GM12865 (cell line): ENCODE data around the gene ATRNL1.

Source experiments
- DNase-seq: peaks from one replicate; pipeline ENCODE4 v3.0.0; 2010; ENCODE audit warnings: low read depth
- H3K4me3 ChIP-seq: 2 replicates; pipeline ENCODE4 v1.5.1; 2011; ENCODE audit warnings: mild to moderate bottlenecking, low read depth, low read length, control low read depth
- TF ChIP-seq, protein P1 (sequence below): IDR thresholded peaks from 2 replicates; pipeline ENCODE4 v1.5.1; 2011; ENCODE audit warnings: low read length, control low read depth, low read depth, inconsistent platforms; ENCODE audit not compliant: insufficient read depth; ENCODE audit errors: missing control alignments

The ATRNL1 gene

DNA sequence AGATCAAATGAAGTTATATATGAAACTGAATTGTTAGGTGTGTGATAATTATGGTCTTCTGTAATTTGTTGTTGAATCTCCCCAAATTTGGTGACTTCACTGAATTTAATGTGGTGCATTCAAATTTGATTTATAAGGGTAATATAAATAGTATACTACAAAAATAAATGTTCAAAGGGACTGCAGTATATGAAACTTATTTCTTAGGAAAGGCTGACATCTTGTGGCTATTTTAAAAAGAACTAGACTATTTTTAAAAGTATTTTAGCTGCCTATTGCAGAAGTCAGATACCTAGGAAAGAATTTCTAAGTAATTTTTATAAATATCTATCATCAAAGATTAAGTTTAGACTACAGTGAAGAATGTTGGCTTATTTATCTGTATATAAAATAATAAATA lies 36.6 kb downstream of the ATRNL1 start:
- H3K4me3 ChIP-seq: no peak overlapping the region
- DNase-seq: peak; percentile 28
- TF ChIP-seq, protein P1, sequence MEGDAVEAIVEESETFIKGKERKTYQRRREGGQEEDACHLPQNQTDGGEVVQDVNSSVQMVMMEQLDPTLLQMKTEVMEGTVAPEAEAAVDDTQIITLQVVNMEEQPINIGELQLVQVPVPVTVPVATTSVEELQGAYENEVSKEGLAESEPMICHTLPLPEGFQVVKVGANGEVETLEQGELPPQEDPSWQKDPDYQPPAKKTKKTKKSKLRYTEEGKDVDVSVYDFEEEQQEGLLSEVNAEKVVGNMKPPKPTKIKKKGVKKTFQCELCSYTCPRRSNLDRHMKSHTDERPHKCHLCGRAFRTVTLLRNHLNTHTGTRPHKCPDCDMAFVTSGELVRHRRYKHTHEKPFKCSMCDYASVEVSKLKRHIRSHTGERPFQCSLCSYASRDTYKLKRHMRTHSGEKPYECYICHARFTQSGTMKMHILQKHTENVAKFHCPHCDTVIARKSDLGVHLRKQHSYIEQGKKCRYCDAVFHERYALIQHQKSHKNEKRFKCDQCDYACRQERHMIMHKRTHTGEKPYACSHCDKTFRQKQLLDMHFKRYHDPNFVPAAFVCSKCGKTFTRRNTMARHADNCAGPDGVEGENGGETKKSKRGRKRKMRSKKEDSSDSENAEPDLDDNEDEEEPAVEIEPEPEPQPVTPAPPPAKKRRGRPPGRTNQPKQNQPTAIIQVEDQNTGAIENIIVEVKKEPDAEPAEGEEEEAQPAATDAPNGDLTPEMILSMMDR: peak; percentile 6

DNA sequence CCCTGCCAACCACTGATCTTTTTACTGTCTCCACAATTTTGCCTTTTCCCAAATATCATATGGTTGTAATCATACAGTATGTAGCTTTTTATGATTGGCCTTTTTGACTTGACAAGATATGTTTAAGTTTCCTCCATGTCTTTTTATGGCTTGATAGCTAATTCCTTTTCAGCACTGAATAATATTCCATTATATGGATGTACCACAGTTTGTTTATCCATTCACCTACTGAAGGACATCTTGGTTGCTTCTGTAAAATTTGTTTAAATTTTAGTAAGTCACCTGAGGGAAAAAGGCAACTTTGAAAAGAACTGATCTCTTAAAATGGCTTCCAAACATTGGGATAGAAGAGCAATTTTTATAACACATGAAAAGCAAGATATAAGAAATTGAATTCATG lies 43.5 kb downstream of the ATRNL1 start:
- no peak overlapping the region for H3K4me3 ChIP-seq
- no peak for DNase-seq
- TF ChIP-seq, protein P1: no peak

DNA sequence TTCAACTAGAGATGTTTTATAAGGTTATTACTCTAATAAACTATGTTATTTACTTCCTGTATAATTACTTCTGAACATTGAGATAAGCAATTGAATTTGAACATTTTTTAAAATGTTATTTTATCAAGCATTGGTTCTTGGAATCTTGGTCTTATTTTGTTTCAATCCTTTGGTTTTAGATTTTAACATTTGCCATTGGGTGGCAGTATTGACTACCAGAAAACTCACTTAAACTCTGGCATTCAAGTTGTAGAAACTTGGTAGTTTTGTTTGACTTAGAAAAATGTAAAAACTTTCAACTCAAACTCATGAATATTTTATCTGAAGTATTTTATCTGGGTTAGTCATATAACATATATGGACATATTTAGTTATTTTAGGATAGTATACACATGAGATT lies 48.1 kb downstream of the ATRNL1 start:
- TF ChIP-seq, protein P1: no peak
- no peak overlapping the region for H3K4me3 ChIP-seq
- peak; percentile 5 for DNase-seq

DNA sequence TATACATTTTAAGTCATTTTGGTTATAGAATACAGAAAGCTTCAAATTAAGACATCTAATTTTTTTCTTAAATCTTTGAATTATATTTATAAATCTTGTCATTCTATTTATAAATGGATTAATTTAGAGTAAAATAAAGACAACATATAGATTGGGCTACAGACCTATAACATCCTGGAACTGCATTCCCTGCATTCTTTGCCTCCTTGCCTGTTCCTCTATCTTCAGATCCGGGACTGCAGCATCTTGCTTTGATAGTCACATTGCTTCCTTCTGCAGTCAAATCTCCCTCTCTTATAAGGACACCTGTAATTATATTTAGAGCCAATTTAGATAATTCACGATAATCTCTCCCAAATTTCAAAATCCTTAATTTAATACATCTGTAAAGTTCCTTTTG lies 64.2 kb downstream of the ATRNL1 start:
- DNase-seq: no peak
- H3K4me3 ChIP-seq: no peak overlapping the region
- TF ChIP-seq, protein P1: no peak

DNA sequence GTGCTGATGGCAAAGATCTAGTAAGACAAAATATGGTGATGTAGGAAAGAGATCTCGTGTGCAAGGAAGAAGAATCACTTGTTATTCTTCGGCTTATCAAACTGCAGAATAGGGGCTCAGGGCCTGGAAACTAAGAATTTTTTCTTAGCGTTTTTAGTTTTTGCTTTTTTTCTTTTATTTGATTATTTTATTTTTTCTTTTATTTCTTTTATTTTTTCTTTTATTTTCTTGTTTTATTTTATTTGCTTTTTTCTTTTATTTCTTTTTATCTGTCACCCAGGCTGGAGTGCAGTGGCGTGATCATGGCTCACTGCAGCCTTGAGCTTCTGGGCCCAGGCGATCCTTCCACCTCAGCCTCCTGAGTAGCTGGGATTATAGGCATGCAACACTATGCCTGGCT lies 70.0 kb downstream of the ATRNL1 start:
- TF ChIP-seq, protein P1: no peak
- DNase-seq: no peak
- no peak overlapping the region for H3K4me3 ChIP-seq

DNA sequence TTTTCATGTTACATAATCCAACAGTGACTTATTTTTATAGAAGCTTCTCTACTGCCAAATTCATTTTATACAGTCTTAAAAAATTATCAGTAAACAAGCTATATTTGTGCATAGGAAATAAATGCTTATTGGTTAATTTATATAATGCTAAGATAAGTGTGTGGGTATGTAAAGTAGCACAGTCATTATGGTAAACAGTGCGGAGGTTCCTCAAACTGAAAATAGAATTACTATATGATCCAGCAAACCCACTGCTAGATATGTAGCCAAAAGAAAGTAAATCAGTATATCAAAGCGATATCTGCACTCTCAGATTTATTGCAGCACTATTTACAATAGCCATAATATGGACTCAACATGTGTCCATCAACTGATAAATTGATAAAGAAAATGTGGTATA lies 71.1 kb downstream of the ATRNL1 start:
- TF ChIP-seq, protein P1: no peak
- DNase-seq: no peak
- H3K4me3 ChIP-seq: no peak overlapping the region

DNA sequence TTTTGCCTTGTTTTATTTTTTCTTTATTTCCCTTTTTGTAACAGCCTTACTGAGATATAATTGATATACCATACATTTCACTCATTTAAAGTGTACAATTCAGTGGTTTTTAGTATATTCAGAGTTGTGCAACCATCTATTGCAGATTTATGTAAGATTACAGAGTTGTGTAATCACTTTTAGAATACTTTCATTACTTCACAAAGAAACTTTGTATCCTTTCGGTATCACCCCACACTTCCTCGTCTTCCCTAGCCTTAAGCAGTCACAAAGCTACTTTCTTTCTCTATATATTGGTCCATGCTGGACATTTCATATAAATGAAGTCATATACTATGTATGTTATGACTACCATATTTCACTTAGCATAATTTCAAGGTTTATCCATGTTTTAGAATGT lies 74.6 kb downstream of the ATRNL1 start:
- no peak for DNase-seq
- no peak overlapping the region for H3K4me3 ChIP-seq
- TF ChIP-seq, protein P1: no peak
